ENCODE data around the gene DCC.
A peak's percentile ranks its signal among the peaks of the same experiment; 100 is the strongest.
"Not testable (repeated sequence)": the region's sequence is repeated elsewhere in the genome, so short reads cannot be mapped to it uniquely, and the experiment has no call there.

The DCC gene

DNA sequence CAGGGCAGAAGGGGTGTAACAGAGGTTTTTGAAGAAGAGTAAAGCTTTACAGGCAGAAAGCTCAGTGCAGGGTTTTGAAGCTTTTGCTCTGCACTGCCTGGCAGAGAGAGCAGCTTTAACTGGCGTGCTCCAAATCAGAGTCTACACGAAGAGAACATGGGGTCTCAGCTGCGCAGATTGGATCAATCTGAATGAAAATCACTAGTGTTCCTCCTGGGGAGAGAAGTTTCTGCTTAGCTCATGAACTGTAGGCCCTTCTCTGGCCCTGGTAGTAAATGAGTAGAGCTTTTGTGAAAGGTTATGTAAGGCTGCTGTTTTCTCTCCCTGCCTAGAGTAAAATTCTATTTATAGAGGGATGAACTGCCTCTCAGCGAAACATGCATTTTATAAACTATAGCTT lies 13.6 kb downstream of the DCC start:
- no peak for DNase-seq

DNA sequence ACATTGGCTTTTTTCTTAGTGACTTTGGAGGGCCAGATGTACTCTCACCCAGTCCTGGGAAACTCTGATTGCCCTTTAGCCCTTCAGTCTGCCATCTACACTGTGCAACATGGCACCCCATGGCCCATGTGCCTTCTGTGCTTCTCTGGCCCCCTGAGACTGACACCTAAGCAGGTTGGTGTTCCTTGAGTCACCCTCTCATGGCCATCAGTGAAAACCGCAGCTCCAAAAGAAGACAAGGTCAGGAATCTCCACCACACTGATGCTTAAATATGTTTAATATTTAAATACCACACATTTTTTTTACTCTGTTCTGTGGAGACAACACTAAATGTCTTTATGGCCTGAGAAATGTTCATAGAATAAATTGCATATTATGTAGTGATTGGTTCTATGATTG lies 23.9 kb downstream of the DCC start:
- no peak for DNase-seq

DNA sequence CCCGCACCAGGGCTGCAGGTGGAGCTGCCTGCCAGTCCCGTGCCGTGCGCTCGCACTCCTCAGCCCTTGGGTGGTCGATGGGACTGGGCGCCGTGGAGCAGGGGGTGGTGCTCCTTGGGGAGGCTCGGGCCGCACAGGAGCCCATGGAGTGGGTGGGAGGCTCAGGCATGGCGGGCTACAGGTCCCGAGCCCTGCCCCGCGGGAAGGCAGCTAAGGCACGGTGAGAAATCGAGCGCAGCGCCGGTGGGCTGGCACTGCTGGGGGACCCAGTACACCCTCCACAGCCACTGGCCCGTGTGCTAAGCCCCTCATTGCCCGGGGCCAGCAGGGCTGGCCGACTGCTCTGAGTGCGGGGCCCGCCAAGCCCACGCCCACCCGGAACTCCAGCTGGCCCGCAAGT lies 26.9 kb downstream of the DCC start:
- DNase-seq = not testable (repeated sequence)

DNA sequence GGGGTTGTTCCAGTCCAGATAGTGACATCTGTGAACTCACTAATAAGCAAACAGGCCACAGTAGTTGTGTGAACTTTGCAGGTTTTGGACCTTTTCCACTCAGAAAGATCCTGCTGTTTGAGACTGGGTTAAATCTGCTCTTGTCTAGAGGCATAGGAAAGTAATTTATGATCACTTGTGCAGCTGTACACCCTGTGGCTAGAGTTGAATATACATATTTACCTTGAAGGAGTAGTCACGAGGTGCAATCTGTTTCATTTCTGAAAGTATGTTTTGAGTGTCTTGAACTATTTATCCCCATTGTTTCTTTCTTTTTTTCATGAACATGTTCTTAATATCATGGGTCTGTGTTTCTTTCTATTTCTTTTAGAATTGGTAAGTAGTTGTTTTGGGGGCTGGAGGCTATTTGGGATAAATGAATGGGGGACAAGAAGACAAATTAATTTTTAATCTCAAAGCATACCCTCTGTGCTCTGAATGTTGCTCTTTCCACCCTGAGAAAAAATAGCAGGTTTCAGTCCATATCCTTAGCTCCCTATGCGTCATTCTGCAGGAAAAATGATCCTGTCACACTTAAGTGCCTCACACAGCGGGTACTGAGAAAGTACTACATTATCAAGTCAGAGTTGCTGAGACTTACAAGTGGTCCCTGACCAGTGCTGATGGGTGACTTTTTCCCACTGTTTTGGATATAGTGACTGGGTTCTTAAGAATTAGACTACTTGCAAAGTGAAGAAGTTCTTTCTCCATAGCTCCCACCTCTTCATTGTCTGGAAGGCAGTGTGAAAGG lies 28.2 kb downstream of the DCC start:
- no peak for DNase-seq

DNA sequence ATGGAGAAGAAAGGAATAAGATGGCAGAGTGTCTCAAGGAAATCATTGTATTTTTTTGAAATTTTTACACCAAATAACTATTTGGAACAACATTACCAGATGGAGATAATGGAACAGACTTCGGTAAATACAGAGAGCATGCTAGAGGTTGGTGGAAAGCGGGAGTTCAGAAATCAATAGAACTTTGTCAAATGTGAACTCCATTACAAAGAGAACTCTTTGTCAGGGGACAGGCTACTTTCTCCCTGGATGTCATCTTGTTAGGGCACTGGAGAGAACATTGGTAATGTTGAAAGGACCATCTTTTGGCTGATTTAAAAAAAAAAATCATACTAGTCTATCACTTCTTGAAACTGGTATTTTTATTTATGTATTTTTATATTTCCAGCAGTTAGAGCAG lies 30.8 kb downstream of the DCC start:
- DNase-seq = no peak

DNA sequence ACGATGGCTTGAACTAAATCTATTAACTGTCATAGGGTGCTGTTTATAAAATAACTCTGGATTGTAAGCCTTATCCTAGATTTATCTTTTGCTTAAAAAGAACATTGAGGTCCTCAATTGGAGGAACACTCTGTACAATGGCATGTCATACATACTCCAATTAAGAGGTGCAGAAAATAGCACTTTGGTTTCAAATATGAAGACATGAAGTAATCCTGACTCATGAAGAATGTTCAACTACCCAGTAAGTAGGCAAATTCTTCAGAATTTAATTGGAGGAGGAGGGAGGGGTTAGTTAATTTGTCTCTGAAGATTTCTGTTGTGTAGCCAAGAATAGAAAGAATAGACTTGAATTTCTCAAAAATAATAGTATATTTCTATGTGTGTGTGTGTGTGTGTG lies 36.1 kb downstream of the DCC start:
- DNase-seq = no peak

DNA sequence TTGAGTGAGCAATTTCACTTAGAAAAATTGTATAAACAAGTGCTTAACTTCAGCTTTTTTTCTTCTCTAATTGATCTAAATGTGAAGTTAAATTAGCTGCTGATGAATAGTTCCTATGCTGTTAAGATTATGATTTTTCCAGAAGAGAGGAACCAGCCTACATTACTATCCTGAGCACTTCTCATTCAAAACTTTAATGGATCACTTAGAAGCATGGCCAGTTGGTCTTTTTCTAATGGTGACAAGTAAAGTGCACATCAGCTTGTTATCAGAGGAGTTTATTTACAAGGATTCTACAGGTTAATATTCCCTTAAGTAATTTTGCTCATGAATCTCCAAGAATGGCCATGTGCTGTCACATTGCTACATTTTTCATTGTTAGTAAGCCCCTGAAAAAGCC lies 37.1 kb downstream of the DCC start:
- no peak for DNase-seq

DNA sequence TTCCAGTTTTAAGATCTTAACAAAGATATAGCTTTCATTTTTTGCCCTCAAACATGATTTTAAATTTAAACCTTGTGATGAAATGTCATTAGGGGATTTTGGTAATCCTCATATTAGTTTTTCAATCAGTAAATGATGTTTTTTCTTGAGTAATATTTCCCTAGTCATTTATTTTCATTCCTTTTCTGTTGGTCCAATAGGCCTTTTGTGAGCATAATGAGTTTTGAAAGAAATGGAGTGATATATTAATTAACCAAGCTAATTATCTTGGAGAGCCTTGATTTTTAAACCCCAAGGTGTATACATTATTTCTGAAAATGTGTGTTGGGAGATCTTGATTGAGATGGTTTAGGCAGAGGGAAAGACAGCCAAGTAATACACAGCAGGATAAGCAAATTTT lies 46.3 kb downstream of the DCC start:
- DNase-seq = no peak

DNA sequence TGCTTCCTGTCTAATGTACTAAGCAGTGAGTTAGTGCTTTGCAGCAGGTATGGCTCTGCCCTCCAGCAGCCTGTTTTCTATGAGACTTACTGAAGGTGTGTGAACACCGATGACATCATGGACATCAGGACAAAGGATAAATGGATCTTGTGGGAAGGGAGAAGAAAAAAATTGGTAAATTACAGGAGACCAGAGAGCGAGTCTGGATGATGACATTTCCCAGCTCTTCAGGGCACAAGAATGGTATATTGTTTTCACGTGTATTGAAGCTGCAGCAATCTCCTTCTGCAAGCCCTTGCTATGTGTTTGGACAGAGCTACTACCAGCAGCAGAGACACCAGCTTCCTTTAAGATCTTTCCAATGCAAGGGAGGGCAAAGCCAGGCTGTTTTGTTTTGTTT lies 47.2 kb downstream of the DCC start:
- no peak for DNase-seq

DNA sequence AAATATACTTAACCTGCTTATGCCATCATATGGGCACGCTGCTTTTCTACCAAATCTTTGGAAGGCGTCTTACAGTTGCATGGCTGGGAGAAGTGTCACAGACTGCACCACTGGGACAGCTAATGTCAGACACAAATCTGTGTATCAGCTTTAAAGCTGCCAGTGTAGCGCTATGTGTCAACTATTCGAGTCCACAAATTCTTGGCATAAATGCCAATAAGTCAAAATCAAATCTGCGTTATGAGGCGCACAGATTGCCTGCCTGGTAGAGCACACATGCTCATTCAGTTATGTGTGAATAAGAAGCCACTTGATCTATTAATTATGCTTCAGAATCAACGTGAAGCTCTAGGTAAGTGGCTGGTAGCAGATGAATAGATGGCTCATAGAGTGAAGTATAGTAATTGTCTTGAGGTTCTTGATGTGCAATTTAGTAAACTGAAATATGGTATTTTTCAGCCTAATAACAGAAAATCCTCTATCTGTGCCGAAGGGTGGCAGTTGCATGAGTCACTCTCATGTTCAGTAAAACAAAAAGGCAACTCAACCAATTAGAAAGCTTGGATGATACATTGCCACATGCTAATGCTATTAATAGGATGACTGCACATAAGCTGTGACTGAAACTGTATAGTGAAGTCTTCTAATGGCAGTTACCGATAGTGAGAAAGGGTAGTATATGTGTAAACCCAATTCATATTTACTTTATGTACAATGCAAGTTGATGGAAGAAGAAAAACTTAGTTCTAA lies 52.0 kb downstream of the DCC start:
- DNase-seq = peak; percentile 26

DNA sequence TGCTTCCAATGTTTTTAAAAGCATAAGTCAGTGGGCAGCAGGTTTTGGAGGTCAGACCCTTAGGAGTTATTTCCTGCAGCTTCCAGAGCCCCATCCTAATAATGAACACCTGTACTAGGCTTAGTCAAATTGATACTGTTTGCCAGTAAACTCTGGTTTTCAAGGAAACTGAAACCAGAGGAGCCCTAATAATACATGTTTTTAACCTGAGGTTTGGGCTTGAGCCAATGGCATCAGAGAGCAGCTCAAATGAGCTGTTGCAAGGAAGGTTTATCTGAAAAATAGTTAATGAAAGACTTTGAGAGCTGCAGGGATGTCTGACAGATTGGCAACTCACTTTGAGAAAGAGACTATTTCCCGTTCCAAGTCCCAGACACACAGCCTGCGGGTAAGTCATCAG lies 54.6 kb downstream of the DCC start:
- no peak for DNase-seq

DNA sequence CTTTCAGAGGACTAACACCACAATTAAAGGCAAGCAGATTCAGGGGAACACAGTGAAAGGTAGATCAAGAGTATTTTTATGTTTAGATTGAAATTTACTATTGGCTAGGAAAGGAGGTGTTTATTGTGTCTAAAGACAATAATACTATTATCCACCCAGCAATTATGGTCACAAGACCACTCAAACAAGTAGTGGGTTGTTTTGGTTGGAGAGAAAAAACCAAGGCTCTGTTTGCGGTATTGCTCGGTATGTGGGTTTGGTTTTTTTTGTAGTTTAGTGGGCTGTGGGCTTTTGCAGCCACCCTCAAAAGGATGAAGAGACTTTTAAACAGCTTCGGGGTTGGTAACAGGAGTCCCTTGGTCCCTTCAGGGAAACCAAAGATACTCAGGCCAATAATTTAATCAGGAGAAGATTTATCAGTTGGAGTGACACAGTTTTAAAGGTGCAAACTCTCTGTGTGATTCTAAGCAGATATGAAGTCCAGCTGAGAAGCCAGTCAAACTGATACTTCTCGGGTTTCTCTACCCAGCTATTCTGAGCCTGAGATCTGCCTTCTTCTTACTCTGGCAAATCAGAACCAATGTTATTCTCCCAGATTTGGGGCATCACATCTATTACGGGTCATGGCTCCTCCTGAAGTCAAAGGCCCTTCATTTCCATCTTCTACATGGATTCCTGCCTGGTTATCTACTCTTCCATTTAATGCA lies 55.3 kb downstream of the DCC start:
- DNase-seq = no peak

DNA sequence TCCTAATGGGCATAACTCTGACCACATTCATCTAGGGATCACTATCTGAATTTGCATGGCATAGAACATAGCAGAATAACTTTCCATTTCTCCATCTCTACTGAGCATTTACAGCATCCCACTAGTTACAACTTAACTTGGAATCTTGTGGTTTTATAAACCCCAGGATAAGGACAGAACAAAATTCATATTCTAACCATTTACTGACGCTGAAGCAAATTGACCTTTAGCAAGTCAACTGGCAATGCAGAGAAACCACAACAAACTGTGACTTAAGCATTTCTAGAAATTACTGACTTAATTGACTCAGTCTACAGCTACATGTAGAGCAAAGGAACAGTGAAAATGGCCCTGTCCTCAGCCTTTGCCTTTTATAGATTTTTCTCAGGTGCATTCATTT lies 61.2 kb downstream of the DCC start:
- DNase-seq = no peak

DNA sequence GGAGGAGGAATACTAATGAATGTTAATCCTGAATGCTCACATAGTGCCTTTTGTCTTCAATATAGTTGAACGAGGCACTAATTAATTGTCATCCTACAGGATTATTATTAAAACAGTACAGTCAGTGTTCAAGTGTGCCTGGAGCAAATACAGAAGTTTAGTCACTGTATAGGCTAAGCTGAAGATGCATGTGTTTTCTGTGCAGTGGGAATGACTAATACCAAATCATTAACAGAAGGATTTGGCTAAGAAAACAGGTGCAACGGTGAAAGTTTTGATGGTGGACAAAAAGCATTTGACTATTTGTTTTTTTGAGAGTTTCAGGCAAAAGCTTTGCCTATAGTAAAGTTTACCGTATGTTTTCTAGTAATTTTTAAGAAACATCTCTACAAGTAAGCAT lies 62.8 kb downstream of the DCC start:
- DNase-seq = no peak

DNA sequence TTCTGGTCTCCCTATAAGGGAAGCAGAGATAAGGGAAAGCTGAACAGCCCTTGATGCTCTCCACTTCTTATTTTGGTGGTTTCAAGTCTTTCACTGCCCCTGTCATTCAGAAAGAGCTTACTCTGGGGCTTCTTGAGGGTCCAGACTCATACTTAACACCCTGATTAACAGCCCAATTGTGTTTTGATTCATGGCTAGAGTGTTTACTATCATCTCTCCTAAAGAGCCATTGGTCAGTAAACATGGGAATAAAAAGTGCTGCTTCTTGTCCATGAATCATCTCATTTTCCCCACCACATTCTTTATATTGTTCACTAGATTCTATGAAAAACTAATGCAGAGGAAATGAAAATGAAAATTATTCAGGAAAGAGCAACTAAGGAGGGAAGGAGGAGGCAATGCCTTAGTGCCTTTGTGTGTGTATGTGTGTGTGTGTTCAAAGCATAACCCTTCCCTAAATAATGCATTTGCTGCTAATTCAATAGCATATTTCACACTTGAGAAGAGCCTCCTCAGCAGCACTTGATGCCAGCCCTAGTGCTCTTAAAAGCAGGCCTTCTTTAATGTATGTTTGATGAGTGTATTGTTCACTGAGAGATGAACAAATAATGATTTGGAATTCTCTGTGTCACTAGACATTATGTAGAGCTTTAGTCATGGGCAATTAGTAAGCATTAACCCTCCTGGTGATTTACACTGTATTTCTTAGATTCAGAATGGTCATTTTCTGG lies 63.5 kb downstream of the DCC start:
- DNase-seq = no peak

DNA sequence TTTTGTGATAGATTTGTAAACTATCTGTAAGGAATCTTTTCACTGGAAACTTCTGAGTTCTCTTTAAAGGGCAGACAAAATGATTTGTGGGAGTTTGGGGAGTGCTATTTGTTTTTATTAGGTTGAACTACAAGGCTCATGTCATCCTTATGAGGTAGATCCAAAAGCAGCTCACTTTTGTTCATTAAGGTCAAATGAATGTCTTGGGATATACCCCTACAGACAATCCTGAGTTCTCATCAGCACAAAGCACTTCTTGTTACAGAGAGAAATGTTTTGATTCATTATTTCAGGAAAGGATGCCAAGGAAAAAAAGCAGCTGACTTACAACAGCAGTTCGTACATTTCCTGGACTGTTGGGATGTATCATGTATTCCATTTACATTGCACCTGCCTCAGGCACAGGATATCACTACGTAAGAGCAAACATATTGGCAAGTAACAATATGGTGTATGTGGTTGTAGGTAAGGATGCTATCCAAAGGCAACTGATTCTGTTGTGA lies 68.9 kb downstream of the DCC start:
- DNase-seq = no peak

DNA sequence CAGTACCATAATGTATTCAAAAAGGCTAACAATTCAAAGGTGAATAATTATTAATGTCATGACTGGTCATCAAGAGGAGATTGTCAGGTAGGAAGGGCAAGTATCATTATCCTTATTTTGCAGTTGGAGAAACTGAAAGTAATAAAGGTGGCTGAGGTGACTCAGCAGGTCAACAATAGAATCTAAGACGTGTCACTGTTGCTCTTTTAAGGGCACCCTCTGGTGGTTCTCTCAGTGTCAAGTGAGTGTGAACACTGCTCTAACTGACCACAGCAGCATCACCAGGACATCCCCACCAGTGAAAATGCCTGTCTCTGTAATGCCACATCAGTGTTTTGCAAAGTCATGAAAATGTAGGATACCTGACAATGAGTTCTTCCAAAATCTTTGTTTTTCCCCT lies 69.7 kb downstream of the DCC start:
- DNase-seq = no peak

DNA sequence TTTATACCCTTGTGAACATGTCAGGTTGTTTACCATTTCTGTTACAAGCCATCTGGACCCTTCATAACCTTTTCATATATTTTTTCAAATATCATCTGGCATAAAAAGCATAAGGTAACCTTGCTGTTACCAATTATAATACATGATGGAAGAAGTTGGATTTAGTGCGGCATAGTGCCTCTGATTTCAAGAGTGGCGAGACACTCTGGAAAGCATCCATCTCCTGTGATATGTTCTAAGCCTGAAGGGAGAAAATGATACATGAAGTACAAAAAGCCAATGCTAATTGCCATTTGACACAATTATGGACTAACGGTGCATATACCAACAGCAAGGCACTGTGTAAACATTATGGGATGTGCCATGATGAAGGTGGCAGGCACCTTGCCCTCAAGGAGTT lies 75.1 kb downstream of the DCC start:
- DNase-seq = peak; percentile 70

DNA sequence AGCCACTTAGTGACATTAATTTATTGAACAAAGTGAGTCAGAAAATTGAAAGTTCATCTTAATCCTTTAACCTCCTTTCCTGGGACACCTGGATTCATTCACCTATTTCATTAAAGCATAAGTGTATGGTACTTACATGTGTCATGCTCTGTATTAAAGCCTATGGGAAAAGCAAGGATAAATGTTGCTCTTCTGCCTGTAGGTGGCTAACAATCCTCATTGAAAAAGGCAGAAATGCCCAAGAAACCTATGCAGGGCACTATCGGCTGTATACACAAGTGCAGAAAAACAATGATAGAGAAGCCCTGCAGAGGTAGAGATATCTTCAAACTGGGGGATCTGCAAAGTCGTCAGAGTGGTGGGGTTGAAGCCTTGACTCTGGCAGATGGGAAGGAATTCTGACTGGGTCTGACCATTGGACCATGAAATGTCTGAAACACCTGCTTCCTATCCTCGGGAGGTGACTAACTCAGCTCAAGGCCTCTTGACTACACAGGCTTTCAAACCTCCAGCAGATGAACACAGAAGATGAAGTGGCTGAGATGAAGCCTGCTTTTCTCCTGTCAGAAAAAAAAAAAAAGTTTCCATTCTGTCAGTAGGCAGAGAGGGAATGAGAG lies 83.1 kb downstream of the DCC start:
- peak; percentile 16 for DNase-seq

DNA sequence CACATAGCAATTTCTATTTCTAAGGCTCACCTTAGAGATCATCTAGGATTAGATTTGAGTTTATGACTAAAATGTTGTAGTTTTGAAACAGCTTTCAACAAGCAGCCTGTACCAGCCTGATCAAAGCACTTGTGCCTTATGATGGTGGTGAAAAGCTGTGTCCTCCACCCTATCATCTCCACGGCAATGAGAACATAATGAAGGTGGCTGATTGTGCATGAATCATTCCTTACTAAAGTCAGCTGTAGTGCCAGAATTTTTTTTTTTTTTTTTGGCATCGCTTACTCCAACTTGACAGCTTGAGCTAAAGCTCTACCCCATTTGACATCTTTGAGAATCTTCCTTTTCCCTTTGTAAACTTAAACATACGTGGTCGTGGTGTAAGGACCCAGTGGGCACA lies 86.0 kb downstream of the DCC start:
- DNase-seq = peak; percentile 14

DNA sequence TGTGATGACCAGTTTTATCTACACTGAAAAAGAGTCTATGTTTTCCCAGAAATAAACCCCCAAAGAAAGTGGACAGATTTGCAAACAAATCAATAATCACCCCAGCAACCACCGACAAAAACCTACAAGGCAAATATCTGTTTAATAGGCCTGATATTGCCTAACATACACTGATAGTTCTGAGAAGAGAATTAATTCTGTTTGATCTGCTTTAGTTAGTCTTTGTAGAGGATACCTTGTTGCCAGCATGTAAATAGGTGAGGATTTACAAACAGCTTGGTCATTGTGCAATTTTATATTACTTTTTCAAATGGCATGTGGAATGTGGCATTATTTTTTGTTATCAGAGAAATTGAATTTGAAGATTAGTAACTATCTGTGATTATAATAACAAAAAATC lies 86.5 kb downstream of the DCC start:
- no peak for DNase-seq

DNA sequence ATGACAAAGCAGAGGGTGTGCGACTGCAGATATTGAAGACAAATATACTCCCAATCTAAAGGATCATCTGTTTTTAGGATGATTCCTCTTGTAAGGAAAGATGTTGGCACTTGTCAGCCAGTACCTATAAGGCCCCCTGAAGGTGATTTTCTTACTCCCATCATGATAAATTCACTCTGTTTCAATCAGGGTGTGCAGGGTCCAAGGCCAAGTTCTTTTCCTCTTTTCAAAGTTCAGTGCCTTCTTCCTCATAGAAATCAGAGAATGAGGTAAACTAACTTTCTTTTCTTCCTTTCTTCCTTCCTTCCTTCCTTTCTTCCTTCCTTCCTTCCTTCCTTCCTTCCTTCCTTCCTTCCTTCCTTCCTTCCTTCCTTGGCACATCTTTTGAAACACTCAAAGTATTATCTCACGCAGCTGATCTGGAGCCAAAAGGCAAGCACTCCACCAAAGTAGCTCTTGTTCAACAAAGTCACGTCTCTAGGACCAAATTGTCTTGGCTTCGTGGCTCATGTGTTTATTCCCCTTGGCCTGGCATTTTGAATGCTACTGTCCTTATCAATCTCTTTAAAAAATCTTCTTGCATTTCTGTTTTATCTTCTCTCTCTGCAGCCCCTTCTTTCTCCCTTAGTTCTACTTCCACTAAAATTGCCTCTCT lies 87.7 kb downstream of the DCC start:
- no peak for DNase-seq

Data from NCI-H1694 (cell line).